GM12801 (cell line): Measurements from ENCODE around the gene MYL11.

Experiments
- CTCF ChIP-seq: IDR thresholded peaks from one replicate; pipeline ENCODE4 v1.5.1; 2011; ENCODE audit warnings: control low read depth; ENCODE audit not compliant: insufficient read length; ENCODE audit errors: extremely low read depth

MYL11 gene

GRCh38 chr16:30368122-30368791, 6.3 kb upstream of the MYL11 start:
- no peak for TF ChIP-seq CTCF

GRCh38 chr16:30368792-30369090, 5.9 kb upstream of the MYL11 start:
- no peak for TF ChIP-seq CTCF

- TF ChIP-seq CTCF = no peak
Measured at GRCh38 chr16:30369091-30369937, 5.3 kb upstream of the MYL11 start.

- TF ChIP-seq CTCF = no peak
Measured at GRCh38 chr16:30369938-30370455, 4.6 kb upstream of the MYL11 start.

- TF ChIP-seq CTCF = no peak
Measured at GRCh38 chr16:30370456-30371247, 4.0 kb upstream of the MYL11 start, which contains the start of gene TBC1D10B. TSS of gene TBC1D10B (minus strand) at chr16:30370494. CDS start at chr16:30370183, 311 bp downstream.

GRCh38 chr16:30371248-30371816, 3.3 kb upstream of the MYL11 start:
- no peak for TF ChIP-seq CTCF
